HG02759 (cell line): ENCODE results near the gene AAK1.
A peak's percentile ranks its signal among the peaks of the same experiment; 100 is the strongest.

Experiments
- ATAC-seq: cut with Tn5 transposase; IDR thresholded peaks from one replicate; pipeline ENCODE4 v1.9.1; 2021; ENCODE audit warnings: mild to moderate bottlenecking, moderate library complexity; ENCODE audit not compliant: unreplicated experiment

The AAK1 gene

GRCh38 chr2:69604026-69604678 lies 39.4 kb downstream of the AAK1 start:
- no peak for ATAC-seq

- ATAC-seq, result no peak
Measured at GRCh38 chr2:69603146-69603743, 40.3 kb downstream of the AAK1 start.

- no peak for ATAC-seq
Measured at GRCh38 chr2:69601179-69601612, 42.3 kb downstream of the AAK1 start.

DNA sequence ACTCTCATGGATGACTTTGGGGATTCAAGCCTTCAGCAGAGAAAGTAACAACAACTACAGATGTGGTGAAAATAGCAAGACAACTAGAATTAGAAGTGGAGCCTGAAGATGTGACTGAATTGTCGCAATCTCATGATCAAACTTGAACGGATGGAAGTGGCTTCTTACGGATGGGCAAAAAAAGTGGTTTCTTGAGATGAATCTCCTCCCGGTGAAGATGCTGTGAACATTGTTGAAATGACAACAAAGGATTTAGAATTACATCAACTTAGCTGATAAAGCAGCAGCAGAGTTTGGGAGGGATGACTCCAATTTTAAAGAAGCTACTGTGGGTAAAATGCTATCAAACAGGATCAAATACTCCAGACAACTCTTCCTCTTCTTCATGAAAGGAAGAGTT lies 43.1 kb downstream of the AAK1 start:
- ATAC-seq, result no peak

DNA sequence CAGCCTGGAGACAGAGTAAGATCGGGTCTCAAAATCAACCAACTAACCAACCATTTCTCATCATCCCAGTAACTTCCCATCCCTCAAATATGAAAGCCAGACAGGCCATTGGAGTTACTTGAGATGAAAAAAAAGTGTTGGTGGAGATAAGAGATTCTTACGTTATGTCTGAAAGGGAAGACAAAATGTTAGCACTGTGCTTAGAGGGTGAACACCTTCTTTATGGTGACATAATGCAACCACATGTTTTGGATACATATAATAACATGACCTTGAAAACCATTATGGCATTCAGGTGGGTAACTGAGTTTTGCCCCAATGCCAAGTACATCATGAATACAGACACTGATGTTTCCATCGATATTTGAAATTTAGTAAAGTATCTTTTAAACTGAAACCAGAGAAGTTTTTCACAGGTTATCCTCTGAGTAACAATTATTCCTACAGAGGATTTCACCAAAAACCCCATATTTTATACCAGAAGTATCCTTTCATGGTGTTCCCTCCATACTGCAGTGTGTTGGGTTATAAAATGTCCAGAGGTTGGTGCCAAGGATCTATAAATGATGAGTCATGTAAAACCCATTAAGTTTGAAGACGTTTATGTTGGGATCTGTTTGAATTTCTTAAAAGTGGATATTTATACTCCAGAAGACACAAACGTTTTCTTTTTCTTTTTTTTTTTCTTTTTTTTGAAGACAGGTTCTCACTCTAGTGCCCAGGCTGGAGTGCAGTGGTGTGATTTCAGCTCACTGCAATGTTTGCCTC lies 45.5 kb downstream of the AAK1 start:
- no peak for ATAC-seq

- ATAC-seq, result no peak
Measured at GRCh38 chr2:69597105-69597504, 46.4 kb downstream of the AAK1 start.

GRCh38 chr2:69594341-69594740 lies 49.2 kb downstream of the AAK1 start:
- ATAC-seq, result no peak

- ATAC-seq, result no peak
Measured at GRCh38 chr2:69592511-69592910, 51.0 kb downstream of the AAK1 start.

DNA sequence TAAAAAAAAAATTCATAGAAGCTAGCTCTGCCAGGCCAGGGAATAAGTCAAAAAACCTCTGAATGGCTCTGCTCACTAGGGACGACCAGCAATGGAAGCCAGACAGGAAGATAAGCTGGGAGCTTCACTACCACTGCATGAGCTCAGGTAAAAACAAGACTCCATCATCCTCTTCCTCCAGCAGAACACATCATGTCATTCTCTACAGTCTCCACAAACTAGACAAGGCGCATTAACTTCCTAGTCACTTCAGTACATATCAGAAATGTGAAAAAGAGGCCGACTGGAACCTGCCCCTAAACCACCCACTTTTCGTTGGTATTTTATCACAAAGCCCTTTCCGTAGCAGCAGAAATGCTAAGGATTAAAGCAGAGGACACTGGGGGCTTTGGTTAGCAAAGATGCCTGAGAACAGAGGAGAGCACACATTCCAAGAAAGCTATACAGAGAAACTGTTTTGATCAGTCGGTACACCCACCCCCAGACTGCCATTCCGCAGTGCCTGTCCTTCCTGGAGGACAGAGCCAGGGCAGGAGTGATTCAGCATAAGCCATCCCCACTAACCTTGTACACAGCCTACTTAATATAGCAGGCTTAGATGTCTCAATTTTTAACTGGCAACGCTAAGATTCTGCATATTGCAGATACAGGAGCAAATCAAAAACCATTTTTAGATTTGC lies 53.4 kb downstream of the AAK1 start:
- ATAC-seq, result no peak

DNA sequence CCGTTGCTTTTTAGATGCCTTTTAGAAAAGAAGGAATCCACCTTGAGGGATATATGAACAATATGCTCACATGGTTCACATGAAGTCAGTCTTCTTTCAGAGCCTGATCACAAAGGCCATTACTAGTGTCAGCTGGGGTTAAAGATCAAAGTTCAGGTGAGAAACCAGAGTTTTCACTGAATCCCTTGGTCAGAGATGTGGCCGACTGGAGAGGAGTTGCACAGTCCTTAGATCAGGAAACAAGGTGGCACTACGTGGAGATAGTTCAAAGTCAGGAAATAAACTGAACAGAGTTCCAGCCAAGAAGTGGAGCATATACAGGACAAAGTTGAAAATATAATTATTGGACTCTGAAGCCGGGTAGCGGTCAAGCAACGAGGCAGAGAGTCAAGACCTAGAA lies 54.6 kb downstream of the AAK1 start:
- ATAC-seq, result no peak

GRCh38 chr2:69588403-69588802 lies 55.1 kb downstream of the AAK1 start:
- ATAC-seq, result no peak

DNA sequence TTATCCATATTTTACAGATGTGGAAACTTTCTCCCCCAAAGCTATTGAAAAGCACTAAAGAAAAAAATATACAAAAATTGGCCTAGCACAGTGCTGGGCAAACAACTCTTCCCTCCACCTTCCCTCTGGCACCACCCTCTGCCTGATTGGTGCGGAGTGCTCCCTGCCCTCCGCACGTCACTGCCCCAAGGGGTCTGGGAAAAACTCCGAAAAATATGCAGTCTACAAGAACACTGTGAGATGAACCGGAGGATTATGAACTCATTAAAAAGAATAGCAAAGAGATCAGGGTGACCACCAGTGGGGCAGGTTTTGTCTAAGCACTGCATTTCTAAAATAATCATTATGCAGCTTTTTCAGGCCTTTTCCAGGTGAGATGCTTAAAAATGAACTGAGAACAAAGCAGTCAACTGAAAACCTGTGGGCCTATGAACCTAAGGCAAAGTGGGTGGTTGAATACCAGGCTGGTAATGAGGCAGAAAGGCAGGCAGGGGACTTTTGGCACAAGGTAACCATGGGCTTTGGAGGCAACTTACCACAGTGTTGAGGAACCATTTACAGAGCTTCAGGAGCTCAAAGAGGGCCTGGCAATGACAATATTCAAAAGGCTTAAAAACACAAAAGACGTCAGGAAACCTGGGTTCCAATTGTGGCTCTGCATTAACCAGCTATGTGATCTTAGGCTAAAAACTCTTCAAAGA lies 57.5 kb downstream of the AAK1 start:
- ATAC-seq, result no peak

GRCh38 chr2:69584127-69584889 lies 59.2 kb downstream of the AAK1 start:
- ATAC-seq, result no peak

GRCh38 chr2:69583321-69583833 lies 60.2 kb downstream of the AAK1 start:
- no peak for ATAC-seq

DNA sequence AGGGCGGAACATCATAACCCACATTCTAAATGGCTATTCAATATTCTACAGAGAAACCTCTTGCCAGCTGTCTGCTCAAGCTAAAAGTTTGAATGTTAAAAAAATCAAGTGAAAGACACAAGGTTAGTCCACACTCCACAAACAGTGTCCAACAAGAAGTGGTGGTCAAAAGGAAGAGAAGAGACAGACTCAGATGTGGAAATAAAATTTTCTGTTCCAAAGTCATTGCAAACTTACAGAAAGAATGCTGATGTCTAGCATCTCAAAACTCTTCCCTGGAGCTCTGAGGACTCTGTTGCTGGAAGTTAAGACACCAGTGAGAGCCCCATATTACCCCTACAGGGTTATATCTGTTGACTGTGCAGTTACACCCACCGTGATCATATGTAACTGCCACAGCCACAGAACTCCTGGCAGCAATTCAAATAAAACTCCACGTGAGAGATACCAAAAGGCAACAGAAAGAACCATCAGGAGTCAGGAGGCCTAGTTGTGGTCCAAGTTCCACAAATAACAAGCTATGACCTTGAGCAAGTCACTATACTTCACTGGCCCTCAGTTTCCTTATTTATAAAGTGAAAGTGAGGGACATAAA lies 60.9 kb downstream of the AAK1 start:
- ATAC-seq, result peak; percentile 28

DNA sequence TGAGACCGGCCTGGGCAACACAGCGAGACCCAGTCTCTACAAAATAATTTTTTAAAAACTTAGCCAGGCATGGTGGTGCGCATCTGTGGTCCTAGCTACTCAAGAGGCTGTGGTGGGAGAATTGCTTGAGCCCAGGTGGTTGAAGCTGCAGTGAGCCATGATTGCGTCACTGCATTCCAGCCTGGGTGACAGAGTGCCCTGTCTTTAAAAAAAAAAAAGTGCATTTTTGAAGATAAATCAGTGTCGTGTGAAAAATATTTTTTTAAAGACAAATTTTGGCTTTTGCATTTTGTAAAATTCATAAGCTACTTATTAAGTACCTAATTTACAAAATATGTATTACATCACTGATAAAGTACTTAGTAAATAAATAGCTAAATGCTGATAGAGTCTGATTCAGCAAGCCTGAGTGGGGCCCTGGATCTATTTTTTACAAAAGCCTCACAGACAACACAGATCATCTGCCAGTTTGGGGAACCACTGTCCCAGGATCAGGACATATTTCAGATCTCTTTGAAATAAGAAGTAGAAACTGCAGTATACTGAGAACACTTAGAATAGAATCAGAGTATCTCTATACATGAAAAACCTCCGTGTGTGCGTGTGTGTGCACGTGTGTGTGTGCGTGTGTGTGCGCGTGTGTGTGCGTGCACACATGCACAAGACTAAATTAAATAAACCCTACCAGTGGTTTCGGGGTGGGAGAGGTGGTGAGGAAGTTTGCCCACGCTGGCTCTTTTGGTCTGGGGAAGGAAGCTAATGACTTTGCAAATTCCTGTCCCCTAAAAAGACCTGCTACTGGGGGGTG lies 61.6 kb downstream of the AAK1 start:
- ATAC-seq, result peak; percentile 39

GRCh38 chr2:69580486-69580885 lies 63.1 kb downstream of the AAK1 start:
- no peak for ATAC-seq

GRCh38 chr2:69579536-69579935 lies 64.0 kb downstream of the AAK1 start:
- ATAC-seq, result no peak

DNA sequence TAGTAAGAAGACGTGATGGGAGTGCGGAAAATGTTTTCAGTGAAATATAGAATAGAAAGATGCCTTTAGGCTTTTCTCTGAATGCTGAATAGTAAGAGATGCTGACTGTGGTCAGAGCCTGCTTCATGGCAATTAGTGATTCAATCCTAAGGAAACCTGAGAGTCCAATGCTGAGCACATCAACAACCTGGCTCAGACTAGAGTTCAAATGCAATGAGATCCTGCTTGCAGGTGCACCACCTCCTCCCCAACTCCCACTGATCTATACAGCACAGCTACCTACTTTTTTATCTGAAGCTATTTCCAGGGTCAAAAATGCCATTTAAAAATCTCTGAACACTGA lies 65.4 kb downstream of the AAK1 start:
- no peak for ATAC-seq
